T-cell (primary cell): ENCODE results near the gene LEMD3. TPM values are rescaled to one million over a fixed set of nuclear protein-coding genes. Genes with fewer than 3 reads are reported as not detected.

Experiments
- ATAC-seq, 4 experiments: fragments of 200-7000 bp in 3 of 4; fragments of 150-1000 bp in 1 of 4; cut with Tn5 transposase; replicated peaks in 1 of 4; 1 replicate in 3 of 4; 2 replicates in 1 of 4; pipeline ENCODE4 v1.10.0; 2021; ENCODE audit warnings: moderate library complexity in 3 of 4, mild to moderate bottlenecking in 2 of 4, moderate number of reproducible peaks in 1 of 4
- CTCF ChIA-PET, 2 donors: fragments of 300-600 bp; sonication (Branson Sonifier 250); formaldehyde crosslinking; loops; one replicate each; lab custom pipeline; 2022; ENCODE audit warnings: antibody characterized with exemption in 2 of 2; lab: Charles Lee
- POLR2A ChIA-PET, 2 donors: fragments of 300-600 bp; sonication (Branson Sonifier 250); formaldehyde crosslinking; loops; one replicate each; lab custom pipeline; 2022; ENCODE audit warnings: antibody characterized with exemption in 2 of 2; lab: Charles Lee
- DNase-seq, 35 experiments: peaks; one replicate each; pipeline versions ENCODE4 v3.0.0 to v3.0.0-alpha.2; 2013 to 2023
- H3K27ac ChIP-seq: one replicate; pipeline ENCODE4 v1.5.1; 2013; ENCODE audit warnings: low read length
- H3K27me3 ChIP-seq, 2 experiments: replicated peaks in 1 of 2; 1 replicate in 1 of 2; 2 replicates in 1 of 2; pipeline versions ENCODE4 v1.6.1 to v1.7.0; 2013; ENCODE audit warnings: low read length in 1 of 2, mixed read lengths in 1 of 2; ENCODE audit not compliant: control insufficient read depth in 2 of 2, insufficient read depth in 2 of 2; ENCODE audit errors: extremely low read depth in 1 of 2
- H3K36me3 ChIP-seq, 2 donors: 1 replicate in 1 of 2; 2 replicates in 1 of 2; pipeline versions ENCODE4 v1.6.1 to v1.7.0; 2013; ENCODE audit warnings: low read length in 1 of 2; ENCODE audit not compliant: control insufficient read depth in 2 of 2, insufficient read depth in 1 of 2; ENCODE audit errors: extremely low read depth in 1 of 2
- H3K4me1 ChIP-seq, 2 experiments: 1 replicate in 1 of 2; 2 replicates in 1 of 2; pipeline versions ENCODE4 v1.6.1 to v1.7.0; 2013; ENCODE audit warnings: low read length in 2 of 2, mixed read lengths in 1 of 2; ENCODE audit not compliant: insufficient read depth in 2 of 2, control insufficient read depth in 1 of 2; ENCODE audit errors: extremely low read depth in 1 of 2
- H3K4me3 ChIP-seq, 2 donors: 1 replicate in 1 of 2; 2 replicates in 1 of 2; pipeline versions ENCODE4 v1.5.1 to v1.7.0; 2013; ENCODE audit warnings: mild to moderate bottlenecking in 2 of 2, low read length in 1 of 2, moderate library complexity in 1 of 2; ENCODE audit not compliant: control insufficient read depth in 1 of 2; ENCODE audit errors: extremely low read depth in 1 of 2
- H3K9me3 ChIP-seq: 2 replicates; pipeline ENCODE4 v1.7.0; 2013
- H3K27ac Mint-ChIP-seq, 2 donors: one replicate each; pipeline ENCODE4 v1.8.0; 2020 to 2021; ENCODE audit warnings: mild to moderate bottlenecking in 2 of 2, mixed read lengths in 2 of 2
- H3K27me3 Mint-ChIP-seq, 2 donors: one replicate each; pipeline ENCODE4 v1.8.0; 2021 to 2022; ENCODE audit warnings: mixed read lengths in 2 of 2
- H3K36me3 Mint-ChIP-seq: one replicate; pipeline ENCODE4 v1.8.0; 2021; ENCODE audit warnings: mixed read lengths
- H3K4me1 Mint-ChIP-seq, 3 donors: one replicate each; pipeline ENCODE4 v1.8.0; 2020 to 2022; ENCODE audit warnings: mixed read lengths in 3 of 3, mild to moderate bottlenecking in 1 of 3
- H3K4me3 Mint-ChIP-seq, 3 donors: one replicate each; pipeline ENCODE4 v1.8.0; 2020 to 2022; ENCODE audit warnings: mild to moderate bottlenecking in 3 of 3, mixed read lengths in 3 of 3, moderate library complexity in 3 of 3
- H3K9me3 Mint-ChIP-seq, 3 donors: one replicate each; pipeline ENCODE4 v1.8.0; 2020 to 2022; ENCODE audit warnings: mixed read lengths in 3 of 3
- WGBS: methylation state at CpG from one replicate; pipeline ENCODE4 v1.1.5; 2013; ENCODE audit warnings: missing lambda C conversion rate; ENCODE audit not compliant: insufficient coverage; 5-methylcytosine and 5-hydroxymethylcytosine counted together
- total RNA-seq, 35 experiments: library from RNA in 6 of 35; stranded (reverse) in 6 of 35; fragments of 120-200 nt in 1 of 35; gene quantifications; one replicate each; pipeline versions ENCODE4 v1.2.1 to v1.2.4 and lab custom pipeline; 2013 to 2026

LEMD3 gene
- total RNA-seq, 5 donors from 2014 or later (not counting 1 experiment from before 2014, with no cell fraction given), result 57.0 to 62.9 (median 58.2) TPM

- no peaks in the 10 kb centered on the region for H3K9me3 ChIP-seq
- ChIA-PET CTCF (interaction anchor here in 1 of 2 donors (1.8 kb wide), 1 partner anchor 25 kb away, joined by 7 read pairs; no protein-coding TSS in a partner anchor), POLR2A (interaction anchor here in 1 of 2 donors (0.6 kb wide), 1 partner anchor 33 kb away, joined by 4 read pairs; no protein-coding TSS in a partner anchor)
- Mint-ChIP-seq H3K4me3 (peak overlapping the region in 1 of 3 donors; percentile 38), H3K27ac (peak overlapping the region; percentile 79 to 87), H3K9me3 (no peaks in the 10 kb centered on the region), H3K36me3 (peaks cover 17% of the 10 kb centered on the region), H3K4me1 (peaks cover 61 to 73% (median 69%) of the 10 kb centered on the region in 3 donors), H3K27me3 (no peaks in the 10 kb centered on the region)
- DNase-seq (no peak), ATAC-seq (no peak)
- H3K27ac ChIP-seq, result no peak overlapping the region
- H3K4me3 ChIP-seq, result no peak overlapping the region
- 89% methylated on average over 2 of the region's 2 CpGs for WGBS
- no peaks in the 10 kb centered on the region for H3K27me3 ChIP-seq
- peaks cover 0 to 5% of the 10 kb centered on the region in 2 donors for H3K36me3 ChIP-seq
- peaks cover 3 to 50% of the 10 kb centered on the region in 2 experiments for H3K4me1 ChIP-seq
These were observed 38.7 kb downstream of the LEMD3 start for GRCh38 chr12:65208125-65208524.

DNA sequence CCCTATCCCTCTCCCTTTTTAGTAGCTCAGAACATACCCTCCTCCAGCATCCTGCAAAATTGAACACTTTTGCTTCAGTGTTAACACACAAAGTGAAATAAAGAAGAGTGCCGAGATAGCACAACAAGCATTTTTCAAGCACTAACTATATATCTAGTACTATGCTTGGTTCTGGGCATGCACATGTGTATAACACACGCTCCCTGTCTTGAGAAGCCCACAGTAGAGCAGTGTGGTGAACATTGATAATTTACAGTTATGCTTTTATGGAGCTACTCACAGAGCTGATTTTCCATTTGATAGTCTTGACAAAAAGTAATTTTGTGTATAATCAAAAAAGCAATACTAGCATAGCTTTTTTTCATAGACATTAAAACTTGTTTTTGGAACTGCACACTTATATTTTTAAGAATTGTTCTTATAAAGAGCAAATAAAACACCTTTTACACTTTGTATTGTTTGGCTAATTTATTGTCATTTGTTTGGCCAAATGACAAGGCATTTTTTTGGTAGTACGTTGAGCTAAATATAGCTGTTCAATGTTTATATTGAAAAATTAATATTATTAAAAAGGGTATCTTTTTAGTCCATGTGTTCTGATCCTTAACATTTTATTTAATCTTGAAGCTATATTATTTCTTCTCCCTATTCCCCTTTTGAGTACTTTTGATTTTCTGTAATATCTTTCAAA, 39.7 kb downstream of the LEMD3 start:
- Mint-ChIP-seq H3K9me3 (no peaks in the 10 kb centered on the region), H3K36me3 (peaks cover 15% of the 10 kb centered on the region), H3K4me3 (peak overlapping the region; percentile 43 to 57 (median 48)), H3K27me3 (no peaks in the 10 kb centered on the region), H3K27ac (peak overlapping the region; percentile 90 to 91), H3K4me1 (peaks cover 55 to 64% (median 63%) of the 10 kb centered on the region in 3 donors)
- Histone ChIP-seq H3K27ac (peak overlapping the region; percentile 30), H3K27me3 (no peaks in the 10 kb centered on the region), H3K36me3 (peaks cover 0 to 7% of the 10 kb centered on the region in 2 donors), H3K9me3 (no peaks in the 10 kb centered on the region), H3K4me3 (no peak overlapping the region), H3K4me1 (peaks cover 3 to 47% of the 10 kb centered on the region in 2 experiments)
- POLR2A ChIA-PET, result interaction anchor here (0.6 to 1.3 kb wide), 2 partner anchors 40 to 433 kb away, joined by 3 to 8 read pairs; partner anchors contain the start of gene LEMD3 (in 1 of the 2)
- CTCF ChIA-PET, result interaction anchor here in 1 of 2 donors (0.9 to 1.8 kb wide), 2 partner anchors 24 to 40 kb away, joined by 4 to 7 read pairs; partner anchors contain the start of gene LEMD3
- peak in 2 of 4 experiments; percentile 19 to 31 for ATAC-seq
- WGBS, result no CpG with 5 or more reads among the region's 3 CpGs
- no peak for DNase-seq

GRCh38 chr12:65209655-65210043, 40.3 kb downstream of the LEMD3 start:
- Histone ChIP-seq H3K9me3 (no peaks in the 10 kb centered on the region), H3K4me1 (peaks cover 3 to 45% of the 10 kb centered on the region in 2 experiments), H3K36me3 (peaks cover 0 to 7% of the 10 kb centered on the region in 2 donors), H3K4me3 (no peak overlapping the region), H3K27ac (peak overlapping the region; percentile 30), H3K27me3 (no peaks in the 10 kb centered on the region)
- no CpG with 5 or more reads among the region's 2 CpGs for WGBS
- DNase-seq (peak in 1 of 35 experiments; percentile 22), ATAC-seq (peak in 3 of 4 experiments; percentile 48 to 61 (median 58))
- Mint-ChIP-seq H3K4me1 (peaks cover 51 to 64% (median 62%) of the 10 kb centered on the region in 3 donors), H3K27ac (peak overlapping the region; percentile 90 to 91), H3K4me3 (peak overlapping the region; percentile 43 to 57 (median 48)), H3K27me3 (no peaks in the 10 kb centered on the region), H3K36me3 (peaks cover 19% of the 10 kb centered on the region), H3K9me3 (no peaks in the 10 kb centered on the region)
- CTCF ChIA-PET, result interaction anchor here in 1 of 2 donors (0.8 to 1.8 kb wide), 3 partner anchors 23 to 41 kb away, joined by 3 to 7 read pairs (median 4); partner anchors contain the start of gene LEMD3
- POLR2A ChIA-PET, result interaction anchor here (0.6 to 1.5 kb wide), 3 partner anchors 14 to 41 kb away, joined by 3 to 8 read pairs (median 6); partner anchors contain the start of gene LEMD3 (in 1 of the 2)

DNA sequence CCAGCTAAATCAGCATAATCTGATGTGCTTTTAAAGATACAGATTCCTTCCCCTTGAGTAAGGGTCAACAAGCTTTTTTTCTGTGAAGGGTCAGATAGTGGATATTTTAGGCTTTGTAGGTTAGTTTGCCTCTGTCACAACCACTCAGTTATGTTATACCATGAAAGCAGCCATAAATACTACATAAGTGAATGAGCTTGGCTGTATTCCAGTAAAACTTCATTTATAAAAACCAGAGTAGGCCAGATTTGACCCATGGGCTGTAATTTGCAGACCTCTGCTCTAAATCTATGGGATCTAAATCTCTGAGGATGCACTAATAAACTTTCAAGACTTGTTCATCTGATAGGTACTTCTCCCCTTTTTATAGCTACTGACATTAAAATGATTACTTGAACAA, 47.7 kb downstream of the LEMD3 start:
- peaks cover 10 to 12% (median 12%) of the 10 kb centered on the region in 3 donors for H3K4me1 Mint-ChIP-seq
- Histone ChIP-seq H3K4me1 (no peaks in the 10 kb centered on the region), H3K9me3 (peaks cover 3% of the 10 kb centered on the region), H3K27ac (no peak overlapping the region), H3K36me3 (peaks cover 0 to 29% of the 10 kb centered on the region in 2 donors), H3K4me3 (no peak overlapping the region), H3K27me3 (no peaks in the 10 kb centered on the region)
- H3K27me3 Mint-ChIP-seq, result no peaks in the 10 kb centered on the region
- ChIA-PET CTCF (interaction anchor here (0.5 to 1.5 kb wide), 2 partner anchors 16 to 920 kb away, joined by 5 to 6 read pairs; no protein-coding TSS in a partner anchor), POLR2A (interaction anchor here in 1 of 2 donors (0.6 kb wide), 1 partner anchor 42 kb away, joined by 3 read pairs; no protein-coding TSS in a partner anchor)
- H3K27ac Mint-ChIP-seq, result peak overlapping the region in 1 of 2 donors; percentile 40
- no peak overlapping the region for H3K4me3 Mint-ChIP-seq
- peaks cover 8 to 17% (median 10%) of the 10 kb centered on the region in 3 donors for H3K9me3 Mint-ChIP-seq
- peaks cover 64% of the 10 kb centered on the region for H3K36me3 Mint-ChIP-seq
- no peak for DNase-seq
- ATAC-seq, result no peak

DNA sequence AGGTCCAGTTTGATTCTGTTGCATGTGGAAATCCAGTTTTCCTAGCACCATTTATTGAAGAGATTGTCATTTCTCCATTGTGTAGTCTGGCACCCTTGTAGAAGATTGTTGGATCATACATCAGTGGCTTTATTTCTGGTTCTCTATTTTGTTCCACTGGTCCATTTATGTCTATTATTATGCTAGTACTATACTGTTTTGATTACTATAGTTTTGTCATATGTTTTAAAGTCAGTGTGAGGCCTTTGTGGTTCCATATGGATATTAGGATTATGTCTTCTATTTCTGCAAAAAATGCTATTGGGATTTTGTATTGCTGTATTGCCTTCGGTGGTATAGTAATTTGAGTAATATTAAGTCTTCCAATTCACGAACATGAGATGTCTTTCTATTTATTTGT, 51.4 kb downstream of the LEMD3 start:
- Mint-ChIP-seq H3K9me3 (peaks cover 17 to 27% (median 22%) of the 10 kb centered on the region in 3 donors), H3K27me3 (no peaks in the 10 kb centered on the region), H3K36me3 (peaks cover 77% of the 10 kb centered on the region), H3K4me1 (peaks cover 21 to 22% (median 21%) of the 10 kb centered on the region in 3 donors), H3K4me3 (no peak overlapping the region), H3K27ac (no peak overlapping the region)
- peaks cover 1 to 25% of the 10 kb centered on the region in 2 donors for H3K36me3 ChIP-seq
- ChIA-PET POLR2A (interaction anchor here in 1 of 2 donors (0.6 kb wide), 1 partner anchor 60 kb away, joined by 3 read pairs; no protein-coding TSS in a partner anchor), CTCF (interaction anchor here in 1 of 2 donors (0.5 kb wide), 1 partner anchor 1169 kb away, joined by 3 read pairs; no protein-coding TSS in a partner anchor)
- H3K9me3 ChIP-seq, result peaks cover 3% of the 10 kb centered on the region
- no peaks in the 10 kb centered on the region for H3K27me3 ChIP-seq
- no peak overlapping the region for H3K27ac ChIP-seq
- ATAC-seq, result no peak
- no CpG with 5 or more reads among the region's 2 CpGs for WGBS
- H3K4me1 ChIP-seq, result no peaks in the 10 kb centered on the region
- DNase-seq, result no peak
- no peak overlapping the region for H3K4me3 ChIP-seq

GRCh38 chr12:65229441-65229840, 60.1 kb downstream of the LEMD3 start:
- no peaks in the 10 kb centered on the region for H3K27me3 Mint-ChIP-seq
- H3K36me3 Mint-ChIP-seq, result peaks cover 53% of the 10 kb centered on the region
- no peak overlapping the region for H3K27ac Mint-ChIP-seq

More at GRCh38 chr12:65229441-65229840, 60.1 kb downstream of the LEMD3 start:
- Histone ChIP-seq H3K9me3 (peaks cover 3% of the 10 kb centered on the region), H3K27ac (no peak overlapping the region), H3K36me3 (peaks cover 2 to 18% of the 10 kb centered on the region in 2 donors), H3K4me1 (peaks cover 0 to 2% of the 10 kb centered on the region in 2 experiments), H3K27me3 (no peaks in the 10 kb centered on the region), H3K4me3 (no peak overlapping the region)
- H3K9me3 Mint-ChIP-seq, result peaks cover 8 to 25% (median 21%) of the 10 kb centered on the region in 3 donors
- ChIA-PET CTCF (no interaction called here), POLR2A (no interaction called here)
- peaks cover 24 to 31% (median 27%) of the 10 kb centered on the region in 3 donors for H3K4me1 Mint-ChIP-seq
- no peak for DNase-seq
- ATAC-seq, result no peak
- no CpG with 5 or more reads among the region's 1 CpG for WGBS
- H3K4me3 Mint-ChIP-seq, result no peak overlapping the region
